ENCODE measurements around the gene GPR25.

Gene GPR25

DNA sequence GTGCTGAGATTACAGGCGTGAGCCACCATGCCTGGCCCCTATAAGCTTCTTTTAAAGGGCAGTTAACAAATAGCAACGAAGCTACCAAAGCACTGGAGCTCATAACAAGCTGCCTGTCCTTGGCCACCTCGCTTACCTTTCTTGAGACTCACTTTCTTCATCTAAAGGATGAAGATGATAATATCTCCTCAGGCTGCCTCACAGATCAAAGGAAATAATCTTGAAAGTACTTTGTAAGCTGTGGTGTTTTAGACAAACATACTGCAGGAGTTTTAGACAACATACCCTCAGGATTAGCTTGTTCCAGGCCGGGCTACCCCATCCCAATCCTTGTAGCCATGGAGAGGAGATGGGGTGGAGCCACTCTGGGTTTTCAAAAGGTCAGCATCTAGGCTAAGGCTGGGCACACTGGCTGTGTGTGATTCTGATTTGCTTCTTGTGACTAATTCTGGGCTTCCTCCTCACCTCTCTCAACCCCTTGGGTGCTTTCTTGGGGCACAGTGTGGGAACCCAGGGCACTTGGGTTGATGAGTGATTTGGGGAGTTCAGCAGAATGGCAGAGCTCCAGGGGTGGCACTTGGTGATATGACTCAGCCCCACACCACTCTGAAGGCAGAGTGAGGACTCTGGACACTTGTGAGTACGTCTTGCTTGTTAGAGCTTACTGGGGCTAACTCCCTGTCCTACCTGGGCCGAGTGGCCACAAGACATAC is 5.2 kb downstream of the GPR25 start (continued):
- no peak for TF ChIP-seq OSR1 (CRISPR knock-in tag; IDR thresholded peaks at IDR 0.05)
- no peak for TF ChIP-seq SNAI2 (CRISPR knock-in tag; IDR thresholded peaks at IDR 0.05)
- no peak for TF ChIP-seq PPARA (CRISPR knock-in tag; IDR thresholded peaks at IDR 0.05; ENCODE audit: borderline replicate concordance)
- TF ChIP-seq, protein P1, sequence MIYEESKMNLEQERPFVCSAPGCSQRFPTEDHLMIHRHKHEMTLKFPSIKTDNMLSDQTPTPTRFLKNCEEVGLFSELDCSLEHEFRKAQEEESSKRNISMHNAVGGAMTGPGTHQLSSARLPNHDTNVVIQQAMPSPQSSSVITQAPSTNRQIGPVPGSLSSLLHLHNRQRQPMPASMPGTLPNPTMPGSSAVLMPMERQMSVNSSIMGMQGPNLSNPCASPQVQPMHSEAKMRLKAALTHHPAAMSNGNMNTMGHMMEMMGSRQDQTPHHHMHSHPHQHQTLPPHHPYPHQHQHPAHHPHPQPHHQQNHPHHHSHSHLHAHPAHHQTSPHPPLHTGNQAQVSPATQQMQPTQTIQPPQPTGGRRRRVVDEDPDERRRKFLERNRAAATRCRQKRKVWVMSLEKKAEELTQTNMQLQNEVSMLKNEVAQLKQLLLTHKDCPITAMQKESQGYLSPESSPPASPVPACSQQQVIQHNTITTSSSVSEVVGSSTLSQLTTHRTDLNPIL (CRISPR knock-in tag; IDR thresholded peaks at IDR 0.05; ENCODE audit: low read depth): no peak
- TF ChIP-seq CSDC2 (CRISPR knock-in tag; IDR thresholded peaks at IDR 0.05): no peak
- TF ChIP-seq ZNF8 (CRISPR knock-in tag; IDR thresholded peaks at IDR 0.05): no peak
- TF ChIP-seq ISL1 (CRISPR knock-in tag; IDR thresholded peaks at IDR 0.05): no peak
- TF ChIP-seq, protein P2, sequence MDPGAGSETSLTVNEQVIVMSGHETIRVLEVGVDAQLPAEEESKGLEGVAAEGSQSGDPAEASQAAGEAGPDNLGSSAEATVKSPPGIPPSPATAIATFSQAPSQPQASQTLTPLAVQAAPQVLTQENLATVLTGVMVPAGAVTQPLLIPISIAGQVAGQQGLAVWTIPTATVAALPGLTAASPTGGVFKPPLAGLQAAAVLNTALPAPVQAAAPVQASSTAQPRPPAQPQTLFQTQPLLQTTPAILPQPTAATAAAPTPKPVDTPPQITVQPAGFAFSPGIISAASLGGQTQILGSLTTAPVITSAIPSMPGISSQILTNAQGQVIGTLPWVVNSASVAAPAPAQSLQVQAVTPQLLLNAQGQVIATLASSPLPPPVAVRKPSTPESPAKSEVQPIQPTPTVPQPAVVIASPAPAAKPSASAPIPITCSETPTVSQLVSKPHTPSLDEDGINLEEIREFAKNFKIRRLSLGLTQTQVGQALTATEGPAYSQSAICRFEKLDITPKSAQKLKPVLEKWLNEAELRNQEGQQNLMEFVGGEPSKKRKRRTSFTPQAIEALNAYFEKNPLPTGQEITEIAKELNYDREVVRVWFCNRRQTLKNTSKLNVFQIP (CRISPR knock-in tag; IDR thresholded peaks at IDR 0.05; ENCODE audit: borderline replicate concordance, low read depth): no peak
- TF ChIP-seq ZNF565 (CRISPR knock-in tag; conservative IDR thresholded peaks at IDR 0.05; ENCODE audit: low read depth): no peak
- no peak for TF ChIP-seq RARB (CRISPR knock-in tag; IDR thresholded peaks at IDR 0.05)
- no peak for TF ChIP-seq ZFP3 (CRISPR knock-in tag; IDR thresholded peaks at IDR 0.05)
- TF ChIP-seq ZFP30 (CRISPR knock-in tag; IDR thresholded peaks at IDR 0.05): no peak
- no peak for TF ChIP-seq TOX (CRISPR knock-in tag; IDR thresholded peaks at IDR 0.05; ENCODE audit: borderline replicate concordance)

DNA sequence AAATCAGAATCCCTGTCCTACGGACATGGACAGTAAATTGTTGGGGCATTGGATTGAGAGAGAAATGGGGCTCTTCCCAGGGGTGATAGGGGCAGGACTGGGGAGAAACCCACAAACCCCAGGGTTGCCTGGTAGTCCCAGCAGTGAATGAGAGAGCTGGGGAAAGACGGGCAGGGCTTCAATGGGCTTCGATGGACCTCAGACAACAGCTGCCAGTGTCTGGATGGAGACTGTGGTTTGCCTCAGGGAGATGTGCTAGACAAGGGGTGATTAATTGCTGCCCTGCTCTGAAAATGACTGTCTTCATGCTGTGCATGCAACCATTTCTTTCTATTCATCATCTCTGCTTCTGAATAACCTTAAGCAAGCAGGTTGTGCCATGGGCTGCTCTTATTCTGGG is 7.4 kb downstream of the GPR25 start:
- no peak for ATAC-seq
- TF ChIP-seq ZNF8 (CRISPR knock-in tag; IDR thresholded peaks at IDR 0.05): no peak
- no peak for TF ChIP-seq ZNF565 (CRISPR knock-in tag; conservative IDR thresholded peaks at IDR 0.05; ENCODE audit: low read depth)
- no peak for TF ChIP-seq ARNTL (CRISPR knock-in tag; IDR thresholded peaks at IDR 0.05; ENCODE audit: borderline replicate concordance, low read depth)
- no peak for TF ChIP-seq ZC3H10 (CRISPR knock-in tag; IDR thresholded peaks at IDR 0.05)
- TF ChIP-seq, protein P2 (CRISPR knock-in tag; IDR thresholded peaks at IDR 0.05; ENCODE audit: borderline replicate concordance, low read depth): no peak
- TF ChIP-seq ZFP30 (CRISPR knock-in tag; IDR thresholded peaks at IDR 0.05): no peak
- TF ChIP-seq ISL1 (CRISPR knock-in tag; IDR thresholded peaks at IDR 0.05): no peak
- TF ChIP-seq RARB (CRISPR knock-in tag; IDR thresholded peaks at IDR 0.05): no peak
- no peak for TF ChIP-seq ZFP3 (CRISPR knock-in tag; IDR thresholded peaks at IDR 0.05)

DNA sequence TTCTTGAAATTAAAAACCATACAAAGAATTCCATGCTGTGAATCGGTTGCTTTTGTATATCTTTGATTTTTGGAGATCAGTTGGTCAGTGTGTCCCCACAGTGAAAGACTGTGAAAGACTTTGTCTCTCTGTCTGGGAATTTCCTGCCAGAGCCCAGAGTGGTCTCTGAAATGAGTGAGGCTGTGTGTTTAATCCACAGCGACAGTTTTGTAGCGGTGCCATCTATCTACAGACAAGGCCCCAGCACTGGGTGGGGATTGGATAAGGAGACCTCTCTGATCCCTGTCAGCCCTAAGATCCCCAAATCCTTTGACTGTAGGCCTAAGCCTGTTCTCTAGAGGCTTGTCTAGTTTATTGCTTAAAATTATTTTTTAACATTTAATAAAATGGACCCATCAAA is 10.3 kb downstream of the GPR25 start:
- no peak for ATAC-seq
- TF ChIP-seq, protein P1 (CRISPR knock-in tag; IDR thresholded peaks at IDR 0.05; ENCODE audit: low read depth): no peak

DNA sequence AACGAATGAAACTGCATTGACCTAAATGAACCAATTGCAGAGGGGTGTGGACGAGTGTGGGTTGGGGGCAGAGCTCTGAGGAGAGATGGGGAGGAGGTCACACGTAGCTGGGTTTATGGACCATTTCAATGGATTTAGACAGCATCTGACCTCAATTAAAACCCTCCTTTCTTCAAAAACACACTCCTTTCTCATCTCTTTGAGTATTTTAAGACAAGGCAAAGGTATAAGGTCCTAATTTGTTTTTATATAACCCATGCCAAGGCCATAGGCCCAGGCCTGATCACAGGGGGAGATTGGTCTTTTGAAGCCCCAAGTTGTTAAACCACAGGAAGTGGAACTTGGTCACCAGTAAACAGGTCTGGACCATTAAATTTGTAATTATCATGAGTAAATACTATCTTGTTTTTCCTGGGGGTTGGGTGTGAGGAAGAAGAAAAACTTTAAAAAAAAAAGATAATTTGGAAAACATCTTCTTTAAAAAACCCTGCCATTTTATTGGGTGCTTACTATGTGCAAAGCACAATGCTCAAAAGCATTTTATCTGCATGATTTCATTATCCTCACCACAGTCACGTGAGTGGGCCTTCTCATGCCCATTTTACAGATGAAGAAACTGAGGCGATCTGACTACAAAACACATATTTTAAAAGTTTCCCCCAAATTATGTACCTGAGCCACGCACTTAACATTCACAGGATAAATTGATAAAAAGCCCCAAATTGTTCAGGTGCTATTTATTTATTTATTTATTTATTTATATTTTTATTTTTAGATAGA is 13.0 kb downstream of the GPR25 start:
- no peak for ATAC-seq
- no peak for TF ChIP-seq ZNF70 (CRISPR knock-in tag; IDR thresholded peaks at IDR 0.05)
- TF ChIP-seq ARNTL (CRISPR knock-in tag; IDR thresholded peaks at IDR 0.05; ENCODE audit: borderline replicate concordance, low read depth): no peak
- TF ChIP-seq, protein P1 (CRISPR knock-in tag; IDR thresholded peaks at IDR 0.05; ENCODE audit: low read depth): no peak
- no peak for TF ChIP-seq OSR1 (CRISPR knock-in tag; IDR thresholded peaks at IDR 0.05)
- TF ChIP-seq, protein P2 (CRISPR knock-in tag; IDR thresholded peaks at IDR 0.05; ENCODE audit: borderline replicate concordance, low read depth): no peak
- no peak for TF ChIP-seq ISL1 (CRISPR knock-in tag; IDR thresholded peaks at IDR 0.05)
- no peak for TF ChIP-seq PPARA (CRISPR knock-in tag; IDR thresholded peaks at IDR 0.05; ENCODE audit: borderline replicate concordance)
- no peak for TF ChIP-seq CSDC2 (CRISPR knock-in tag; IDR thresholded peaks at IDR 0.05)
- TF ChIP-seq ZFP30 (CRISPR knock-in tag; IDR thresholded peaks at IDR 0.05): no peak
- TF ChIP-seq TCF4 (CRISPR knock-in tag; IDR thresholded peaks at IDR 0.05; ENCODE audit: borderline replicate concordance): no peak
